ENCODE results near the gene CHKA. TPM values are rescaled to one million over a fixed set of nuclear protein-coding genes. Genes with fewer than 3 reads are reported as not detected.

Gene CHKA
- total and polyA plus RNA-seq, 9 of the 15 experiments (the other 6 are each of a cell fraction or from before 2014, with no cell fraction given), result 3.6 to 37.0 (median 30.2) TPM

- TF ChIP-seq NR0B1 (IDR thresholded peaks at IDR 0.05; ENCODE audit: partially characterized antibody) (no peak), MAFK (IDR thresholded peaks at IDR 0.05; ENCODE audit: low read length) (no peak), HMG20B (CRISPR knock-in tag; IDR thresholded peaks at IDR 0.05) (no peak), ETV5 (CRISPR knock-in tag; IDR thresholded peaks at IDR 0.05; ENCODE audit: low read depth) (no peak), ZBTB26 (CRISPR knock-in tag; IDR thresholded peaks at IDR 0.05) (no peak), TEAD1 (CRISPR knock-in tag; IDR thresholded peaks at IDR 0.05) (no peak), RBM22 (IDR thresholded peaks at IDR 0.05; ENCODE audit: low read depth, low read length, poor library complexity, severe bottlenecking) (peak; percentile 39), COPS2 (conservative IDR thresholded peaks at IDR 0.05) (no peak), CREB5 (CRISPR knock-in tag; IDR thresholded peaks at IDR 0.05) (no peak), TCFL5 (CRISPR knock-in tag; conservative IDR thresholded peaks at IDR 0.05) (no peak), POLR2A (conservative IDR thresholded peaks at IDR 0.05) (peak; percentile 32; the same call in 1 of the 2 replicates), ETV1 (tag; conservative IDR thresholded peaks at IDR 0.05; ENCODE audit: low read depth) (no peak), POLR2G (IDR thresholded peaks at IDR 0.05; ENCODE audit: low read depth, low read length) (peak; percentile 29; the same call in 1 of the 2 replicates), SPI1 (IDR thresholded peaks at IDR 0.05; ENCODE audit: borderline replicate concordance, low read depth, low read length) (no peak; the same call in 1 of the 2 replicates), ZNF24 (IDR thresholded peaks at IDR 0.05) (no peak), ZNF551 (CRISPR knock-in tag; IDR thresholded peaks at IDR 0.05) (no peak), MYNN (IDR thresholded peaks at IDR 0.05) (peak; percentile 9; the same call in 1 of the 2 replicates), MYNN (CRISPR knock-in tag; IDR thresholded peaks at IDR 0.05) (no peak)
These were observed 69.7 kb downstream of the CHKA start (continued) for GRCh38 chr11:68051191-68052136.
